NCI-H1436 (cell line): ENCODE measurements around the gene RPN2.
"Not testable (repeated sequence)": the region's sequence is repeated elsewhere in the genome, so short reads cannot be mapped to it uniquely, and the experiment has no call there.

Experiments used
- DNase-seq: peaks from one replicate; lab custom pipeline; 2025; lab: John Stamatoyannopoulos, UW

The RPN2 gene

DNA sequence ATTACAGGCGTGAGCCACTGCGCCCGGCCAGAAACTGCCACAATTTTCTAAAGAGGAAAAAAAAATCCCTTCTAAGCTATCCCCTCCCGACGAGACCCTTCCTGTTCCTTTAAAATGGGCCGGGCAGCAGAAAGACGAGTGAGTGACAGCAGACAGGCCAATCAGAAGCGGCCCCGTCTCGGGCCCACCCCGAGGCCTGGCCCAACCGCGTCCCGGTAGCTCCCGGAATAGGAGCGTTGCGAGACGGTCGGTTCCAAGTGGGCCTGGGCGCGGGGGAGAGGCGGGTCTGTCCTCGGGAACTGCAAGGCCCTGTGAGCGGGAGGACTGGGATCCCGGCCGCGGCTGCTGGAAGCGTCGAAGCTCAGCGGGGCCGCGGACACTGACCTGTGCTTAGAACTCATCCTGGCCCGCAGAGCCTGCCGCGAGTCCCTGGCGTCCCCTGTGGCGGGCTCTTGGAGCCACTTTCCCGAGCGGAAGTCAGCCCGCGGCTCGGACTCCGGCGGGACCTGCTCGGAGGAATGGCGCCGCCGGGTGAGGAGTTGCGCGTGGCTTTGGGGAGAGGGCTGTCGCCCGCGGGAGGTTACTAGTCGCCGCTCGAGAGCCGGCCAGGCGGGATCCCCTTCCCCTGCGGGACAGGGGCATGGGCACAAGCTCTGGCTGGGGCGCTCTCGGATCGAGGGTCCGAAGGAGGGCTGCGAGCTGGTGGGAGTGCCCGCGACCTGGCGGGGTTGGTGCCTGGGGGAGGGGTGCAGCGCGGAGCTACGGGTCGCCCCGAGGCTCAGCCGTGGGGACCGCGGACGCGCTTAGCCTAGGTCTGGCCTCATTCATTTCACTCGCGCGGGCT lies at the start of gene RPN2, which contains the start of gene MROH8:
TSS of gene RPN2 (plus strand) at position 492 of the 844 bp plus-strand sequence. CDS start at position 519, 27 bp downstream.
TSS of gene MROH8 (minus strand) at position 710 of the 844 bp plus-strand sequence.
- peak; percentile 94 for DNase-seq

- no peak for DNase-seq
Measured at GRCh38 chr20:37131486-37131885, 47.6 kb upstream of the RPN2 start.

DNA sequence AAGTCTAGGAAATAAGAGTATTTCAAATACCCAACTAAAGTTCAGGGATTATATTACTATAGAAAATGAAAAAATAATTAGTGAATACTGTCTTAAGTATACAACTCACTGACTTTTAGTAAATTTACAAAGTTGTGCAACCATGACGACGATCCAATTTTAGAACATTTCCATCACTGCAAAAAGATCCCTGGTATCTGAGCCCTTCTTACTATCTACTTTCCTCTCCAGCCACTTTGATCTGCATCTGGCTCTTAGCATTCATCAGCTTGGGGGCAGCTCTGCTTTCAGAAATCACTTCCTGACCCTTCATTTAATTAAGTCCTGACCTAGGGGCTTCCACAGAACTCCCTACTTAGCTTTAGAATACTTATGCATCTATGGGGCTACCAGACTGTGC lies 45.2 kb upstream of the RPN2 start:
- DNase-seq: no peak

DNA sequence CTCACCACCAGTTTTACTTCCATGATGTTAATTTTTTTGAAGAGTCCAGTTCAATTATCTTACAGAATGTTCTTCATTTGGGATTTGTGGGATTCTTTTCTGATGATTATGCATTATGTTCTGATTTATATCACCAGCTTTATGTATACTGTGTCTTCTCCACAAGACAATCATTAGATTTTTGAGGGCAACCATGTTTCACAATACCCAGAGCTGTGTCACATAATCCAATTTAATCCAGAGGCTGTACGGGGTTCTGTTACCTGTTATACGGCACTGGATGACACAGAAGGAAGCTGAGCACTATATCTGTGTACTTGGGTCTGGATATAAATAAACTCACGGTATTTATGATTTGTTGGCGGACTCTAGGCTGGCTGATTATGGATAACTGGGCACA lies 41.6 kb upstream of the RPN2 start:
- DNase-seq: no peak

DNA sequence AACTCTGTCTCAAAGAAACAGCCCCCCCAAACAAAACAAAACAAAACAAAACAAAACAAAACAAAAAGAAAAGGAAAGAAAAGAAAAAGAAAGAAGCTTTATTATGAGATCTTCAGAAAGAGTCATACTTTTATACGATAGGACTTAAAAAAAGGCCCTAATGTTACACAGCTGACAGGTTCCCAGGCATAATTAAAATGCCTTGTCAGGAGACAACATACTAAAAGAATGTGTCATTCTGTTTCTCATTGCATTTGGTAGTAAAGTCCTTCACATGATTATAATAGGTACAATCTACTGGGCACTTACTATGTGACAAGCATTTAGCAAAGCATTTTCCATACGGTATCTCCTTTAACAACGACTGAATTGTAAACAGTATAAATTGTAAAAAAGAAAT lies 36.4 kb upstream of the RPN2 start:
- no peak for DNase-seq

GRCh38 chr20:37144856-37145404 lies 34.2 kb upstream of the RPN2 start:
- DNase-seq: no peak

GRCh38 chr20:37147250-37147649 lies 31.9 kb upstream of the RPN2 start:
- DNase-seq: no peak

- not testable (repeated sequence) for DNase-seq
Measured at GRCh38 chr20:37150864-37151263, 28.3 kb upstream of the RPN2 start.

DNA sequence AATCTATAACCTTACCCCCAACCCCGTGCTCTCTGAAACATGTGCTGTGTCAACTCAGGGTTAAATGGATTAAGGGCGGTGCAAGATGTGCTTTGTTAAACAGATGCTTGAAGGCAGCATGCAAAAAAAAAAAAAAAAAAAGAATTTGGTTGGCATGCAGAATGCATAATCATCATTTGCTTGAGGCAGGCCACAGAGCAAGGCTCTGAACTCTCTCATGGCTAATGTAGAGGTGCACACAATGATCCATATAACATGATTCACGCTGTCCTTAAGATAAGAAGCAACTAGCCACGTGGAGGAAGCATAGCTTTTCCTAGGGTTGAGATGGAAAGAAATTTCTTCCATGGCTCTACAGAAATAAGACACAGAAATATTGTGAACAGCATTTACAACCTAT lies 27.6 kb upstream of the RPN2 start:
- no peak for DNase-seq

DNA sequence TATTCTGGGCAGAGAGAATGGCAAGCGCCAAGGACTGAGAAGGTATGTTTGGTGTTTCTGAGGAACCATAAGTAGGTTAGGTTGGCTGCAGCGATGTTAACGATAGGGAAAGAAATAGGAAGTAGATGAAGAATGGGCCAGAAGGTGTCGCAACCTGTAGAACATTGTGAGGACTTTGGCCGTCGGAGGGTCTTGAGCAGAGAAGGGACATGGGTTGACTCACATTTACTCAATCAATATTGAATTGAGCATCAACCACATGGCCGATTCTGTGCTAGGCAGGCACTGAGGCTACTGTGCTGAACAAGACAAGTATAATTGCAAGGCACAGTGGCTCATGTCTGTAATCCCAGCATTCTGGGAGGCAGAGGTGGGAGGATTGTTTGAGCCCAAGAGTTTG lies 26.8 kb upstream of the RPN2 start:
- DNase-seq: no peak

DNA sequence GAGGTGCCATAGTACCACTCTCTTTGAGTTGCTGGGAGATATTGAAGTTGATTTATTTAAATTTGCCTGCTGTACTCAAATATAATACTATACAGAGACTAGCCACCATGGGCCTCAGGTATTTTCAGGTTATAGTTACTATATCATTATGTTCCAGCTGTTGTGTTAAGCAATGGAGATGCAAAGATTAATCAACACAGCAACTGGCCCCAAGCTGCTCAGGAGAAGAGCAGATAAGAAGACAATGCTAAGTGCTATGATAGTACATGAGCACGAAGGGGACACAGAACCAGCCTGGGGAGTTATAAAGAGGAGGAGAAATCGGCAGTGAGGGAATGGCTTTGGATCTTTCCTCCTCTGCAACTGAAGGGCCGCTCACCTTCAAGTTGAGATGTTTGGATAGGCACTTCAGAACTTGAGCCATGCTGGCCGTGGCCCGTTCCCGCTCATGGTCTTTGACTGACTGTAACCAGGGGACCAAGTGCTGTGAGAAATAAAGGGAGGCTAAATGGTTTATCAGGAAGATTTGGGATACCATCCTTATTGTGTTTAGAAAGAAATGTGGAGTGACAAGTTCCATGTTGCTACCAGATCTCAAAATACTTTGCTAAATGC lies 24.3 kb upstream of the RPN2 start:
- no peak for DNase-seq

DNA sequence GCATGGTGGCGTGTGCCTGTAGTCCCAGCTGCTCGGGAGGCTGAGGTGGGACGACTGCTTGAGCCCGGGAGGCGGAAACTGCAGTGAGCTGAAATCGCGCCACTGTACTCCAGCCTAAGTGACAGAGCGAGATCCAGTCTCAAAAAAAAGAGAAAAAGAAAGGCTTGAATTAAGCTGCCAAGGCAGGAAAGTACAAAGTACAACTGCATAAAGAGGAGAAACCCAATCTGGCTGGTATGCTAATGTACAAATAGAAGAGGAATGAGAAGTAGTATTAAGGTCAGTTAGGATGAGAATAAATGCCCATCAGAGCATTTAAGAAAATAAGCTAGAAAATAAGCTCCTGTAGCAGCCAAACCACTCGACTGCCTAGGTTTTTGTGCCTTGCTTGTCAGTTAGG lies 23.1 kb upstream of the RPN2 start:
- DNase-seq: no peak

DNA sequence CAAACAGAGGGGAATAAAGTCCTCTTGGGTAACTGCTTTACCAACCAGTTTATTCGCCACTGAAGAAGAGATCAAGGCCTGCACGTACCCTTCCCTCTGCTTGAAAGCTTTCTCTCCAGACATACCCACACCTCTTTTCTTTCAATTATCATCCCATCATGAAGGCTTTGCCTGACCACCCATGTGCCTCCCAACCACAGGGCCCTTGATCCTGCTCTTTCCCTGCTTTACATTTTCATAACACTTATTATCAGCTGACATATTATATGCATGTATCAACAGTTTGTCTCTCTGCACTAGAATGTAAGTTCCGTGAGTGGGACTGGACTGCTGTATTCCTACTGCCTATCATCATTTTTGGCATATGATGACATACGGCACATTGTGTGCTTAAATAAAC lies 20.9 kb upstream of the RPN2 start:
- no peak for DNase-seq

DNA sequence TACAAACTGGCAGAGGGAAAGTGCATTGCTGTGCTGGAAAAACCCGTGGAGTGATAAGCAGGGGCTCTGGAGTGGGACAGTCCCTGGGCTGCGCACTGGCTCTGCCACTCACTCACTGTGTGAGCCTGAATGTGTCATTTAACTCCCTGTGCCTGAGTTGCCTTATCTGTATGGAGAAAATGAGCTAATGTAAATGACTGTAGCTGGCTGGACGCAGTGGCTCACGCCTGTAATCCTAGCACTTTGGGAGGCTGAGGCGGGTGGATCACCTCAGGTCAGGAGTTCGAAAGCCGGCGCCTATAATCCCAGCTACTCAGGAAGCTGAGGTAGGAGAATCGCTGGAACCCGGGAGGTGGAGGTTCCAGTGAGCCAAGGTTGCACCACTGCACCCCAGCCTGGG lies 18.4 kb upstream of the RPN2 start:
- DNase-seq: no peak

DNA sequence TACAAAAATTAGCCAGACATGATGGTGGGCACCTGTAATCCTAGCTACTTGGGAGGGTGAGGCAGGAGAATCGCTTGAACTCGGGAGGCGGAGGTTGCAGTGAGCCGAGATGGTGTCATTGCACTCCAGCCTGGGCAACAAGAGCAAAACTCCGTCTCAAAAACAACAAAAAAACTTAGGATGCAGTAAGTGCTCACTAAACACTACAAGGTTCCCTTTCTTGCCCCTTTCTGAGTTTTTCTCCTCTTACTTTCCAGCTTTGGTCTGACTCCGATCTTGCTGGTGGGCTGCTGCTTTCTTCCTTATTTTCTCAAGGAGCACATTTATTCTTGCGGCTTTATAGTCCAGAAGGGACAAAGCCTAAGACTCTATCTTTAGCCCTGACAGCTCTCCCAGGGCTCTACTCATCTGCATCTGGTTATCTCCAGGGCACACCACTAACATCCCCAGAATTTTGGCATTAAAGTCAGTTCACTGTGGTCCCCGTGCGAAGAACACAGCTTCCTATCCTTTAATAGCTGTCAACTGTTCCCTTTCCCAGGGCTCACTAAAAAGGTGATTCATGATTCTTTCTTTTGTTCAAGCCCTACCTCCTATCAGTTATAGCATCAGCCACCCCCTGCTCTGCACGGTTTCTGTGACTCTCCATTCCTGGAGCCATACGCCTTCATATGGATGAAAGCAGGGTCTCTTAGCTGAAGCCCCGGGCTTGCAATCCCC lies 17.1 kb upstream of the RPN2 start:
- DNase-seq: no peak

- no peak for DNase-seq
Measured at GRCh38 chr20:37162646-37163045, 16.5 kb upstream of the RPN2 start.

DNA sequence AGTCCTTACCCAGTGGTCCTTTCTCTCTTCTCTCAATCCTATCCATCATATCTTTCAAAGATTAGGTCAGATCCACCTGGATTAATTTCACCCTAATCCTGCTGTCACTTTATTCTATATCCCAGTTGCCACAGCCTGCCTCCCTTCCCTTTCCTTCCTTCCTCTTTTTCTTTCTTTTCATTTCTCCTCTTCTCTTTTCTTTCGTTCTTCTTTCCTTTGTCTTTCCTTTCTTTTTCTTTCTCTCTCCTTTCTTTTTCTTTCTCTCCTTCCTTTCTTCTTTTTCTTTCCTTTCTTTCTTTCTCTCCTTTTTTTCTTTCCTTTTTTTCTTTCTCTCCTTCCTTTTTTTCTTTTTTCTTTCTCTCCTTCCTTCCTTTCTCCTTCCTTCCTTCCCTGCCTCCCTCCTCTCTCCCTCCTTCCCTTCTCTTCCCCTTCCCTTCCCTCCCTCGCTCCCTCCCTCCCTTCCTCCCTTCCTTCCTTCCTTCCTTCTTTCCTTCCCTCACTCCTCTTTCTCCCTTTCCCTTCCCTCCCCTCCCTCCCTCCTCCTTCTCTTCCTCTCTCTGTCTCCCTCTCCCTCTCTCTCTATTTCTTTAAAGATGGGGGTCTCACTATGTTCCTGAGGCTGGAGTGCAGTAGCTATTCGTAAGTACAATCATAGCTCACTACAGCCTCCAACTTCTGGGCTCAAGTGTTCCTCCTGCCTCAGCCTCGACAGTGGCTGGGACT lies 15.1 kb upstream of the RPN2 start:
- DNase-seq: no peak

DNA sequence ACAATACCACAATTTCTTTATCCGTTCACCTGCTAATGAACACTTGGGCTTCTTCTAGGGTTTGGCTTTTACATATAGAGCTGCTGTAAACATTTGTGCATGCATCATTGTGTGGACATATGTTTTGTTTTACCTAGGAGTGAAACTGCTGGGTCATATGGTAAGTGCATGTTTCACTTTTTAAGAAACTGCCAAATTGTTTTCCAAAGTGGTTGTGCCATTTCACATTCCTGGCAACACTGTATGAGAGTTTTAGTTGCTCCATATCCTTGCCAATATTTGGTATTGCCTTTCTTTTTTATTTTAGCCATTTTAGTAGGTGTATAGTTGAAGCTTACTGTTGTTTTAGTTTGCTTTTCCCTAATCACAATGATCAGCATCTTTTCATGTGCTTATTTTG lies 14.1 kb upstream of the RPN2 start:
- no peak for DNase-seq

DNA sequence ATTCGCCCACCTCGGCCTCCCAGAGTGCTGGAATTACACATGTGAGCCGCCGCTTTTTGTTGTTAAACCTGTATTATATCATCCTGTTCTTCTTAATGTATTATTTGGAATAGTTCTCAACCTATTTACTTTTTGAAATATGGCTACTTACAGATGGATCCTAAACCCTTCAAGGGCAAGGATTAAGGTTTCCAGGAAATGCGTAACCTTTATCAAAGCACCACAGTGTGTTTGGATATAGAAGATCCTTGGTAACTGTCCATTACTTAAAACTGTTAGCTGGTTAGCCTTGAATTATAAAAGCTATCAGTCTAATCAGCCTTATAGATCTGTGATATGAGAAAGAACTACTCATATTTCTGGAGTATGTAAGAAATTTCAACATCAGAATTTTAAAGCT lies 12.3 kb upstream of the RPN2 start:
- no peak for DNase-seq

- DNase-seq: no peak
Measured at GRCh38 chr20:37172836-37173235, 6.3 kb upstream of the RPN2 start.

GRCh38 chr20:37179683-37180524 lies 774 bp downstream of the RPN2 start:
- DNase-seq: no peak
